Measurements from ENCODE around the gene CAND2. TPM values are rescaled to one million over a fixed set of nuclear protein-coding genes. Genes with fewer than 3 reads are reported as not detected.
A peak's percentile ranks its signal among the peaks of the same experiment; 100 is the strongest.
"Not testable (repeated sequence)": the region's sequence is repeated elsewhere in the genome, so short reads cannot be mapped to it uniquely, and the experiment has no call there.

The CAND2 gene
- total RNA-seq, 1 donor from 2014 or later: 2.6 TPM

DNA sequence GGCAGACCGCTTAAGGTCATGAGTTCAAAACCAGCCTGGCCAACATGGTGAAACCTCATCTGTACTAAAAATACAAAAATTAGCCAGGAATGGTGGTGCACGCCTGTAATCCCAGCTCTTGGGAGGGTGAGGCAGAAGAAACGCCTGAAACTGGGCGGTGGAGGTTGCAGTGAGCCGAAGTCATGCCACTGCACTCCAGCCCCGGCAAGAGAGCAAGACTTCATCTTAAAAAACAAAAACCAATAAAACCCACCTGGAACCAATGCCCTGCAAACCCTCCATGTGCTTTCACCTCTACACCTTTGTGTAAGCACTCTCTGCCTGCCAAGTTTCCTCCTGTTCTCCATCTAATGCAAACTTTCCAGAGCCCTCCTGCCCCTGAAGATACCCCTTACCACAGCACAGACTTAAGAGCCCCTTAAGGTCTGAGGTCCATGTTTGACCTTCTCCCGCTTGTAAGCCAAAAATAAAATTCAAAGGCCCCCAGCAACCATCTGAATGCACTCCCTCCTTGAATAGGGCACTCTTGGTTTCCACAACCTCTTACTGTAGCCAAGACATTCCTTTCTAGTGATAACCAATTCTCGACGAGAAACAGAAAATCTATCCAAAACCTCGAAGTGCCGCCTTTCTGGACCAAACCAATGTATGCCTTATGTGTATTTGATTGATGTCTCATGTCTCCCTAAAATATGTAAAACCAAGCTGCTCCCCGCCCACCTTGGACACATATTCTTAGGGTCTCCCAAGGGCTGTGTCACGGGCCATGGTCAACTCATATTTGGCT, 41.9 kb downstream of the CAND2 start:
- no peak for DNase-seq (ENCODE audit: low read depth)
- peaks cover 2% of the 10 kb centered on the region for H3K36me3 ChIP-seq (ENCODE audit: control insufficient read depth, insufficient read depth, low read length)

DNA sequence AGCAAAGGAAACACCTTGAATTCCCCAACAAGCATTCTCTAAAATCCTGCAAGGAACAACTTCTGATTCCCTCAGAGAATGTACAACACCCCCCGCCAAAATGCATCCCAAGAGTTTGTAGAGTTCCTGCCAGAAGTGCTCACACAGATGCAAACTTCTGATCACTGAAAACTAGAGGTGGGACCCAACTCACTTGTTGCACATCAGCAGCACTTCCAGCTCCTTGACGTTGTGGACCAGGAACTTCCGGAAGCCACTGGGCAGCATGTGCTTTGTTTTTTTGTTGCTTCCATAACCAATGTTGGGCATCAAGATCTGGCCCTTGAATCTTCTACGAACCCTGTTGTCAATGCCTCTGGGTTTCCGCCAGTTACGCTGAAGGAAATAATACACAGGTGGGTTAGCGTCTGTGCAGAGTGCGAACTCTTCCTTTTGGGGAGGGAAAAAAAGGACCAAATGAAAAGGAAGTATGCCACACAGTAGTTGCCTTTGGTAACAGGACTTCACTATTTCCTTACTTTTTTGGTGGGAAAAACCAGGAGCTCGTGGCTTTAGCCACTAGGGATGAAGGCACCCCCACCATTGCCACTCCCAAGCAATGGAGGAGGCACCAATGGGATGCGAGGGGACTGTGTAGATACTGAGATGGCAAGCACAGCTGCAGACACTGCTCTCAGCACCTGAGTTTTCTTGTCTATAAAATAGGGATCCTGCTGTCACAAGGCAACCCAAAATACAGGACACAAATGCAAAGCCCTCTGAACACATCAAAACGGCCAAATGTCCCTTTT, 42.9 kb downstream of the CAND2 start:
- no peak overlapping the region for H3K4me3 ChIP-seq (ENCODE audit: low read depth, low read length)
- H3K27me3 ChIP-seq (ENCODE audit: control insufficient read depth, insufficient read depth, low read length): no peaks in the 10 kb centered on the region
- TF ChIP-seq, protein P1, sequence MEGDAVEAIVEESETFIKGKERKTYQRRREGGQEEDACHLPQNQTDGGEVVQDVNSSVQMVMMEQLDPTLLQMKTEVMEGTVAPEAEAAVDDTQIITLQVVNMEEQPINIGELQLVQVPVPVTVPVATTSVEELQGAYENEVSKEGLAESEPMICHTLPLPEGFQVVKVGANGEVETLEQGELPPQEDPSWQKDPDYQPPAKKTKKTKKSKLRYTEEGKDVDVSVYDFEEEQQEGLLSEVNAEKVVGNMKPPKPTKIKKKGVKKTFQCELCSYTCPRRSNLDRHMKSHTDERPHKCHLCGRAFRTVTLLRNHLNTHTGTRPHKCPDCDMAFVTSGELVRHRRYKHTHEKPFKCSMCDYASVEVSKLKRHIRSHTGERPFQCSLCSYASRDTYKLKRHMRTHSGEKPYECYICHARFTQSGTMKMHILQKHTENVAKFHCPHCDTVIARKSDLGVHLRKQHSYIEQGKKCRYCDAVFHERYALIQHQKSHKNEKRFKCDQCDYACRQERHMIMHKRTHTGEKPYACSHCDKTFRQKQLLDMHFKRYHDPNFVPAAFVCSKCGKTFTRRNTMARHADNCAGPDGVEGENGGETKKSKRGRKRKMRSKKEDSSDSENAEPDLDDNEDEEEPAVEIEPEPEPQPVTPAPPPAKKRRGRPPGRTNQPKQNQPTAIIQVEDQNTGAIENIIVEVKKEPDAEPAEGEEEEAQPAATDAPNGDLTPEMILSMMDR (IDR thresholded peaks at IDR 0.05; ENCODE audit: insufficient read depth, low read length, poor library complexity, severe bottlenecking): no peak
- H3K36me3 ChIP-seq (ENCODE audit: control insufficient read depth, insufficient read depth, low read length): peaks cover 2% of the 10 kb centered on the region
- no peak for DNase-seq (ENCODE audit: low read depth)

More for the DNA sequence above, 41.9 kb downstream of the CAND2 start:
- no peaks in the 10 kb centered on the region for H3K27me3 ChIP-seq (ENCODE audit: control insufficient read depth, insufficient read depth, low read length)
- TF ChIP-seq, protein P1 (IDR thresholded peaks at IDR 0.05; ENCODE audit: insufficient read depth, low read length, poor library complexity, severe bottlenecking): no peak
- no peak overlapping the region for H3K4me3 ChIP-seq (ENCODE audit: low read depth, low read length)

DNA sequence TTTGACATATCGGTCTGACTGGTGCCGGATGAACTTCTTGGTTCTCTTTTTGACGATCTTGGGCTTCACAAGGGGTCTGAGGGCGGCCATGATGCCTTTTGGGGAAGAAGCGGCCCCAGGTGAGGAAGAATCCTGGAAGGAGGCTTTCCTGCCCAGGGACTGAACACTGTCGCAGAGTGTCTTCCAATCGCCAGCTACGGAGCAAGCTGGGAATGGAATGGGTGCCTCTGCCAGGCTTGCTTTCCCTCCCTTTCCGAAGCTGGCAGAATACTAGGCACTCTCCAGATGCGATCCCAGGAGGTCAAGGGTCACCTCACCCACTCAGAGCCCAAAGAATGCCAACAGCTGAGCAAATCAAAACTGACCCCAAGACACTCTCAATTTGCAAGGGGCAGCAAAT, 43.7 kb downstream of the CAND2 start:
- not testable (repeated sequence) for H3K36me3 ChIP-seq (ENCODE audit: control insufficient read depth, insufficient read depth, low read length); H3K27me3 ChIP-seq (ENCODE audit: control insufficient read depth, insufficient read depth, low read length); DNase-seq (ENCODE audit: low read depth)
- H3K4me3 ChIP-seq (ENCODE audit: low read depth, low read length): peak overlapping the region; percentile 88

DNA sequence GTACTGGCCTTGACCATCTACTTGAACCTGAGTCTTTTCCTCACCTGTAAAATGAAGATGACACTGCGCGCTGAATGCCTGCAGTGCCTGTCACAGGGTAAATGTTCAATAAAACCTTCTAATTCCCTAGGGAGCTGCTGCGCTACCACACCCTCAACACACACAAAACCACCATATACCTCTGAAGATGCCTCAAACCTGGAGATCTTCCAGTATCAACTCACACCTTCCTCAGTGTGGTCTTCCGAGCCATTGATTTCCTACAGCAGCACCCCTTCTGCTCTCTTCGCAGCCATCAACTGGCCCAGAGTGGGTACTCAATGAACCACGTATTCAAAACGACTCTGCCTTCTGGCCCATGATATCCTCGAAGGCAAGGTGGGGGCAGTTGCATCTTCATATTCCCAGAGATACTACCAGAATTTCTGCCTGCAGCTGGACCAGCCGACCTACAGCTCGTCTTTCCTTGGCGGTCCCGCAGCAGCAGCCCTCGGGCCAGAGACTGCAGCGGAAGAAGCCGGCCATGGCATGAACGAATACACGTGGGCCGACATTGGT, 44.2 kb downstream of the CAND2 start:
- Histone ChIP-seq H3K27me3 (ENCODE audit: control insufficient read depth, insufficient read depth, low read length) (no peaks in the 10 kb centered on the region), H3K36me3 (ENCODE audit: control insufficient read depth, insufficient read depth, low read length) (peaks cover under 1% of the 10 kb centered on the region), H3K4me3 (ENCODE audit: low read depth, low read length) (peak overlapping the region; percentile 88)
- TF ChIP-seq, protein P1 (IDR thresholded peaks at IDR 0.05; ENCODE audit: insufficient read depth, low read length, poor library complexity, severe bottlenecking): no peak
- DNase-seq (ENCODE audit: low read depth): no peak

DNA sequence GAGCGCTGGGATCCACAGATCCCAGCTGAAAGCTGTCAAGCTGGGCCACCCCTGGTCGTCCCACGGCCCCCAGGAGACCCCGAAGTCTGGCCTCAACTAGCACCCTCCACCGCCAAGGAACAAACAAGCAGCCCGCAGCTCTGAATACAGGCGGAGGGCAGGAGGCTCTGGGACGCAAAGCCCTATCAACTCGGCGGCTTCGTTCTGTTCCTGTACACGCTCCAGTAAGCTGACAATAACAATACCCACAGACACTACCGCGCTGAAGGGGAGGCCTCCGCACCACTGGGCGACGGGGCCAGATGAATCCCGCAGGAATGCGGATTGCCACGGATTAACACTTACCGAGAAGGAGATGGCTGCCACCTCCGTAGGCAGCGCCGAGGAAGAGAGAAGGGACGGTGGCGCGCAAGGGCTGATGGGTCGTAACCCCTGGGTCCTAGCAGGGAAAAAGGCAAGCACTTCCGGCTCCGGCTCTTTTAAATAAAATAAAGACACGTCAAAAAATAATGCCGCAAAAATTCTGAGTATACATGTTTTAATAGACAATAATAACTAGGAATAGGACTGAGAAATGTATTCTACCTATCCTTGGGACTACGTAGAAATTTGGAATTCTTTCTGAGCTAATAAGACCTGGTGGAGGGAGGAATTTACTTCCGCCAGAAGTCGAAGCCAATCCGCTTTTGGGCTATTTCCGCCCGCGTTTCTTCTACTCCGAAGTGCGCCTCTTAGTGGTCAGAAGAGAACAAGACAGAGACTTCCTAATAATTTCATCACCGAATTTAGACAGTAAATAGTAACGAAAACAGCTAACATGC, 44.9 kb downstream of the CAND2 start, which contains the start of gene RPL32:
Gene RPL32 (minus strand): TSS at position 417 of the 821 bp plus-strand sequence. CDS start 1,328 bp downstream, outside the sequence.
- TF ChIP-seq, protein P1 (IDR thresholded peaks at IDR 0.05; ENCODE audit: insufficient read depth, low read length, poor library complexity, severe bottlenecking): peak; percentile 71
- H3K36me3 ChIP-seq (ENCODE audit: control insufficient read depth, insufficient read depth, low read length): no peaks in the 10 kb centered on the region
- peak within 1 kb of the TSS; percentile 88 for H3K4me3 ChIP-seq (ENCODE audit: low read depth, low read length)
- DNase-seq (ENCODE audit: low read depth): peak; percentile 68
- H3K27me3 ChIP-seq (ENCODE audit: control insufficient read depth, insufficient read depth, low read length): no peaks in the 10 kb centered on the region
